ENCODE results near the gene LRMDA.

DNA sequence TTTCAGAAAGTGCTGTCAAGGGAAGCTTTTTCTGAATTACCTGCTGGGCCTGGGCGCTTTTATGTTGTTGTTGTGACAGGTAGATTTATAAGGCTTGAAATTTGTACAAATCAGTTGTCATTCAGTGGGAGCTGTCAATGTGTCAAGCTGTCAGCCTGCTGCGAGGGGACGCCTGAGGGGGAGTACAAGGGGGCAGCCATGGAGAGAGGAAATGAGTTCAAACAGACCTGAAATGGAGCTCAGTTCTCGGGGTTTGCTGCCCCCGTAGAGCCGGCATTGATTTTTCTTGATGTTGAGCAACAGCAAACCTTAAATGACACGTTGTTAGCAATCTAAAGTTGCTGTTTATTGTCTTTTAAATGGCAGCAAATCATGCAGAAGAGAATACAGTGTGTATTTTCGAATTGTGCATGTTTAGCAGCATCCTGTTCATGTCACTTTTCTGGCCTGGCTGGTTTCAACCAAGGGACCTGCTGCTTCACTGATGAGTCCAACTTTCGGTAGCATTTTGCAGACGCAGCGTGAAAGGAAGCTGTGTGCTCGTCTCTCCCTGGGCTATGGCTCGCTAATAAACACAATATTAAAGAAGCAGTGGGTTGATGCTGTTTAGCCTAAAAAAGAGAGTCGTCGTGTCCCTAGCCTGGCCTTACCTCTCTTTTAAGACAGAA, 166.5 kb downstream of the LRMDA start:
- no peak for TF ChIP-seq POLR2A (IDR thresholded peaks at IDR 0.05)
- TF ChIP-seq, protein P1, sequence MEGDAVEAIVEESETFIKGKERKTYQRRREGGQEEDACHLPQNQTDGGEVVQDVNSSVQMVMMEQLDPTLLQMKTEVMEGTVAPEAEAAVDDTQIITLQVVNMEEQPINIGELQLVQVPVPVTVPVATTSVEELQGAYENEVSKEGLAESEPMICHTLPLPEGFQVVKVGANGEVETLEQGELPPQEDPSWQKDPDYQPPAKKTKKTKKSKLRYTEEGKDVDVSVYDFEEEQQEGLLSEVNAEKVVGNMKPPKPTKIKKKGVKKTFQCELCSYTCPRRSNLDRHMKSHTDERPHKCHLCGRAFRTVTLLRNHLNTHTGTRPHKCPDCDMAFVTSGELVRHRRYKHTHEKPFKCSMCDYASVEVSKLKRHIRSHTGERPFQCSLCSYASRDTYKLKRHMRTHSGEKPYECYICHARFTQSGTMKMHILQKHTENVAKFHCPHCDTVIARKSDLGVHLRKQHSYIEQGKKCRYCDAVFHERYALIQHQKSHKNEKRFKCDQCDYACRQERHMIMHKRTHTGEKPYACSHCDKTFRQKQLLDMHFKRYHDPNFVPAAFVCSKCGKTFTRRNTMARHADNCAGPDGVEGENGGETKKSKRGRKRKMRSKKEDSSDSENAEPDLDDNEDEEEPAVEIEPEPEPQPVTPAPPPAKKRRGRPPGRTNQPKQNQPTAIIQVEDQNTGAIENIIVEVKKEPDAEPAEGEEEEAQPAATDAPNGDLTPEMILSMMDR (IDR thresholded peaks at IDR 0.05), result no peak
